Measurements from ENCODE around the gene UAP1L1. TPM values are rescaled to one million over a fixed set of nuclear protein-coding genes. Genes with fewer than 3 reads are reported as not detected.

UAP1L1 gene
- total and polyA plus RNA-seq, 9 of the 15 experiments (the other 6 are each of a cell fraction or from before 2014, with no cell fraction given) = 0.20 to 8.6 (median 3.7) TPM

DNA sequence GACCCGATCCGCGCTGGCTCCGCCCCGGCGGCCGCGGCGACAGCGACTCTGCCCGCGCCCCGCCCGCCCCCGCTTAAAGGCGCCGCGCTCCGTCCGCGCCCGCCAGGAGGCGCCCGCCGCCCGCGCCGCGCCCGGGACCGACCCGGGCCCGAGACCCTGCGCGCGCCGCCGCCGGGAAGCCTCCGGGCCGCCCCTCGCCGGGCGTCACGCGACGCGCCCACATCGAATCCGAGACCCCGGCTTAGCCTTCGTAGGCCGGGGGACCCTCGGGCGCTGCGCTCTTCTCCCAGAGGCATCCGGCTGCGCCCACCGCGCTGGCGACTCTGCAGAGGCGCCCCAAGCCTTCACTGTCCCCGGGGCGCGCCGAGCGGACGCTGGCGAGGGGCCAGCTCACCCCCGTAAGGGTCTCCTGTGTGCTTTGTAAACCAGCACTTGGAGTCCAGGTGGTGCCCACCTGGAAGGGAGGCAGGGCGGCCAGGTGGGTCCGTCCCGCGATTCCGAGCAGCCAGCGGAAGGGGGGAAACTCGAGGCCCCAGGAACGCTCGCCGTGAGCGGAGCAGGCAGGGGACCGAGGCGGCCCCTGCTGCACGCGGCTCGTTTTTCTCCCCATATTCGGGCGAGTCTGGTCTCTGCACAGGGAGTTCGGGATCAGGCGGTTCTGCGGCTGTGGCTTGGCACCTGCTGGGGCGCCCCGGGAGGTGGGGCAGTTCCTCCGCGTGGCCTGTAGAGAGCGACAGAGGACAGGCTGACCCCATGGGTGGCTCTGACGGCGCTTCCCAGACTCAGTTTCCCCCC, 48.9 kb upstream of the UAP1L1 start (continued):
- TF ChIP-seq ZFX (CRISPR knock-in tag; IDR thresholded peaks at IDR 0.05) (peak; percentile 62), KAT2B (IDR thresholded peaks at IDR 0.05; ENCODE audit: low read depth, low read length) (no peak), NCOA1 (IDR thresholded peaks at IDR 0.05; ENCODE audit: low read depth) (no peak), ZNF274 (IDR thresholded peaks at IDR 0.05; ENCODE audit: borderline replicate concordance, low read depth, low read length) (no peak), MTA3 (IDR thresholded peaks at IDR 0.05; ENCODE audit: borderline replicate concordance) (no peak), RBM22 (IDR thresholded peaks at IDR 0.05; ENCODE audit: low read depth, low read length, poor library complexity, severe bottlenecking) (no peak), ZNF717 (CRISPR knock-in tag; IDR thresholded peaks at IDR 0.05) (no peak), ZNF408 (CRISPR knock-in tag; IDR thresholded peaks at IDR 0.05; ENCODE audit: low read depth) (no peak), BHLHE40 (IDR thresholded peaks at IDR 0.05; ENCODE audit: low read length) (peak; percentile 22), POLR2AphosphoS2 (IDR thresholded peaks at IDR 0.05; ENCODE audit: low read length) (no peak), ZBTB1 (CRISPR knock-in tag; IDR thresholded peaks at IDR 0.05; ENCODE audit: borderline replicate concordance, low read depth) (0 out of 2 replicates have a peak, but pooled peaks have one; percentile 15), FOXM1 (IDR thresholded peaks at IDR 0.05; ENCODE audit: low read depth) (no peak), FOXM1 (CRISPR knock-in tag; IDR thresholded peaks at IDR 0.05; ENCODE audit: low read depth) (no peak), ATF1 (CRISPR knock-in tag; IDR thresholded peaks at IDR 0.05) (no peak), ATF1 (tag; IDR thresholded peaks at IDR 0.05) (no peak), HDAC1 (IDR thresholded peaks at IDR 0.05) (no peak)
- TF ChIP-seq, protein P1, sequence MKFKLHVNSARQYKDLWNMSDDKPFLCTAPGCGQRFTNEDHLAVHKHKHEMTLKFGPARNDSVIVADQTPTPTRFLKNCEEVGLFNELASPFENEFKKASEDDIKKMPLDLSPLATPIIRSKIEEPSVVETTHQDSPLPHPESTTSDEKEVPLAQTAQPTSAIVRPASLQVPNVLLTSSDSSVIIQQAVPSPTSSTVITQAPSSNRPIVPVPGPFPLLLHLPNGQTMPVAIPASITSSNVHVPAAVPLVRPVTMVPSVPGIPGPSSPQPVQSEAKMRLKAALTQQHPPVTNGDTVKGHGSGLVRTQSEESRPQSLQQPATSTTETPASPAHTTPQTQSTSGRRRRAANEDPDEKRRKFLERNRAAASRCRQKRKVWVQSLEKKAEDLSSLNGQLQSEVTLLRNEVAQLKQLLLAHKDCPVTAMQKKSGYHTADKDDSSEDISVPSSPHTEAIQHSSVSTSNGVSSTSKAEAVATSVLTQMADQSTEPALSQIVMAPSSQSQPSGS (CRISPR knock-in tag; IDR thresholded peaks at IDR 0.05) = no peak
- TF ChIP-seq, protein P2, sequence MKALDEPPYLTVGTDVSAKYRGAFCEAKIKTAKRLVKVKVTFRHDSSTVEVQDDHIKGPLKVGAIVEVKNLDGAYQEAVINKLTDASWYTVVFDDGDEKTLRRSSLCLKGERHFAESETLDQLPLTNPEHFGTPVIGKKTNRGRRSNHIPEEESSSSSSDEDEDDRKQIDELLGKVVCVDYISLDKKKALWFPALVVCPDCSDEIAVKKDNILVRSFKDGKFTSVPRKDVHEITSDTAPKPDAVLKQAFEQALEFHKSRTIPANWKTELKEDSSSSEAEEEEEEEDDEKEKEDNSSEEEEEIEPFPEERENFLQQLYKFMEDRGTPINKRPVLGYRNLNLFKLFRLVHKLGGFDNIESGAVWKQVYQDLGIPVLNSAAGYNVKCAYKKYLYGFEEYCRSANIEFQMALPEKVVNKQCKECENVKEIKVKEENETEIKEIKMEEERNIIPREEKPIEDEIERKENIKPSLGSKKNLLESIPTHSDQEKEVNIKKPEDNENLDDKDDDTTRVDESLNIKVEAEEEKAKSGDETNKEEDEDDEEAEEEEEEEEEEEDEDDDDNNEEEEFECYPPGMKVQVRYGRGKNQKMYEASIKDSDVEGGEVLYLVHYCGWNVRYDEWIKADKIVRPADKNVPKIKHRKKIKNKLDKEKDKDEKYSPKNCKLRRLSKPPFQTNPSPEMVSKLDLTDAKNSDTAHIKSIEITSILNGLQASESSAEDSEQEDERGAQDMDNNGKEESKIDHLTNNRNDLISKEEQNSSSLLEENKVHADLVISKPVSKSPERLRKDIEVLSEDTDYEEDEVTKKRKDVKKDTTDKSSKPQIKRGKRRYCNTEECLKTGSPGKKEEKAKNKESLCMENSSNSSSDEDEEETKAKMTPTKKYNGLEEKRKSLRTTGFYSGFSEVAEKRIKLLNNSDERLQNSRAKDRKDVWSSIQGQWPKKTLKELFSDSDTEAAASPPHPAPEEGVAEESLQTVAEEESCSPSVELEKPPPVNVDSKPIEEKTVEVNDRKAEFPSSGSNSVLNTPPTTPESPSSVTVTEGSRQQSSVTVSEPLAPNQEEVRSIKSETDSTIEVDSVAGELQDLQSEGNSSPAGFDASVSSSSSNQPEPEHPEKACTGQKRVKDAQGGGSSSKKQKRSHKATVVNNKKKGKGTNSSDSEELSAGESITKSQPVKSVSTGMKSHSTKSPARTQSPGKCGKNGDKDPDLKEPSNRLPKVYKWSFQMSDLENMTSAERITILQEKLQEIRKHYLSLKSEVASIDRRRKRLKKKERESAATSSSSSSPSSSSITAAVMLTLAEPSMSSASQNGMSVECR (CRISPR knock-in tag; IDR thresholded peaks at IDR 0.05) = peak; percentile 48; the same call in 1 of the 2 replicates
- TF ChIP-seq, protein P3, sequence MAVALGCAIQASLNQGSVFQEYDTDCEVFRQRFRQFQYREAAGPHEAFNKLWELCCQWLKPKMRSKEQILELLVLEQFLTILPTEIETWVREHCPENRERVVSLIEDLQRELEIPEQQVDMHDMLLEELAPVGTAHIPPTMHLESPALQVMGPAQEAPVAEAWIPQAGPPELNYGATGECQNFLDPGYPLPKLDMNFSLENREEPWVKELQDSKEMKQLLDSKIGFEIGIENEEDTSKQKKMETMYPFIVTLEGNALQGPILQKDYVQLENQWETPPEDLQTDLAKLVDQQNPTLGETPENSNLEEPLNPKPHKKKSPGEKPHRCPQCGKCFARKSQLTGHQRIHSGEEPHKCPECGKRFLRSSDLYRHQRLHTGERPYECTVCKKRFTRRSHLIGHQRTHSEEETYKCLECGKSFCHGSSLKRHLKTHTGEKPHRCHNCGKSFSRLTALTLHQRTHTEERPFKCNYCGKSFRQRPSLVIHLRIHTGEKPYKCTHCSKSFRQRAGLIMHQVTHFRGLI (CRISPR knock-in tag; IDR thresholded peaks at IDR 0.05) = no peak
- TF ChIP-seq, protein P4, sequence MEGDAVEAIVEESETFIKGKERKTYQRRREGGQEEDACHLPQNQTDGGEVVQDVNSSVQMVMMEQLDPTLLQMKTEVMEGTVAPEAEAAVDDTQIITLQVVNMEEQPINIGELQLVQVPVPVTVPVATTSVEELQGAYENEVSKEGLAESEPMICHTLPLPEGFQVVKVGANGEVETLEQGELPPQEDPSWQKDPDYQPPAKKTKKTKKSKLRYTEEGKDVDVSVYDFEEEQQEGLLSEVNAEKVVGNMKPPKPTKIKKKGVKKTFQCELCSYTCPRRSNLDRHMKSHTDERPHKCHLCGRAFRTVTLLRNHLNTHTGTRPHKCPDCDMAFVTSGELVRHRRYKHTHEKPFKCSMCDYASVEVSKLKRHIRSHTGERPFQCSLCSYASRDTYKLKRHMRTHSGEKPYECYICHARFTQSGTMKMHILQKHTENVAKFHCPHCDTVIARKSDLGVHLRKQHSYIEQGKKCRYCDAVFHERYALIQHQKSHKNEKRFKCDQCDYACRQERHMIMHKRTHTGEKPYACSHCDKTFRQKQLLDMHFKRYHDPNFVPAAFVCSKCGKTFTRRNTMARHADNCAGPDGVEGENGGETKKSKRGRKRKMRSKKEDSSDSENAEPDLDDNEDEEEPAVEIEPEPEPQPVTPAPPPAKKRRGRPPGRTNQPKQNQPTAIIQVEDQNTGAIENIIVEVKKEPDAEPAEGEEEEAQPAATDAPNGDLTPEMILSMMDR (IDR thresholded peaks at IDR 0.05 in 2 of 3, conservative IDR thresholded peaks at IDR 0.05 in 1 of 3; ENCODE audit: insufficient read depth in 2 of 3, low read depth in 1 of 3, low read length in 3 of 3) = peak; percentile 67 to 80 (median 71)

All from K562 (cell line).